Loucy (cell line): ENCODE measurements around the gene PXT1.
"Not testable (repeated sequence)": the region's sequence is repeated elsewhere in the genome, so short reads cannot be mapped to it uniquely, and the experiment has no call there.

Experiments used
- H2AFZ ChIP-seq: fragments of 200-600 bp; sonication (generic); 2 replicates; pipeline ENCODE4 v1.6.0; 2016; ENCODE audit warnings: antibody characterized with exemption, mild to moderate bottlenecking, low read length, moderate library complexity
- H3F3A ChIP-seq: fragments of 200-600 bp; 2 replicates; pipeline ENCODE4 v1.6.0; 2016; ENCODE audit warnings: antibody characterized with exemption, low read depth, mild to moderate bottlenecking
- H3K27me3 ChIP-seq: fragments of 200-600 bp; sonication (generic); 2 replicates; pipeline ENCODE4 v1.6.1; 2014; ENCODE audit warnings: low read length, mild to moderate bottlenecking; ENCODE audit not compliant: insufficient read depth, poor library complexity, severe bottlenecking
- H3K36me3 ChIP-seq: fragments of 200-600 bp; sonication (generic); 2 replicates; pipeline ENCODE4 v1.6.1; 2016; ENCODE audit warnings: low read length; ENCODE audit not compliant: insufficient read depth
- H3K4me1 ChIP-seq: fragments of 200-600 bp; sonication (generic); 2 replicates; pipeline ENCODE4 v1.5.1; 2014; ENCODE audit warnings: low read length, mild to moderate bottlenecking; ENCODE audit not compliant: insufficient read depth, poor library complexity, severe bottlenecking
- H3K4me2 ChIP-seq: fragments of 200-600 bp; sonication (generic); 2 replicates; pipeline ENCODE4 v1.6.0; 2014; ENCODE audit warnings: antibody characterized with exemption, low read length, low read depth, mild to moderate bottlenecking; ENCODE audit not compliant: poor library complexity, severe bottlenecking
- H3K4me3 ChIP-seq: fragments of 200-600 bp; sonication (generic); 2 replicates; pipeline ENCODE4 v1.5.1; 2014; ENCODE audit warnings: low read length, mild to moderate bottlenecking, mixed read lengths; ENCODE audit not compliant: poor library complexity, severe bottlenecking
- H3K79me2 ChIP-seq: fragments of 200-600 bp; sonication (generic); 2 replicates; pipeline ENCODE4 v1.6.1; 2014; ENCODE audit warnings: low read length; ENCODE audit not compliant: insufficient read depth
- H3K9ac ChIP-seq: fragments of 200-600 bp; sonication (generic); 2 replicates; pipeline ENCODE4 v1.6.0; 2014; ENCODE audit warnings: mild to moderate bottlenecking, low read depth, low read length, moderate library complexity; ENCODE audit not compliant: poor library complexity, severe bottlenecking
- H3K9me2 ChIP-seq: fragments of 200-600 bp; sonication (generic); replicated peaks from 2 replicates; pipeline ENCODE4 v1.6.1; 2016; ENCODE audit warnings: low read depth, low read length, mixed read lengths
- H3K9me3 ChIP-seq: fragments of 200-600 bp; sonication (generic); 2 replicates; pipeline ENCODE4 v1.6.1; 2014; ENCODE audit warnings: mild to moderate bottlenecking, antibody characterized with exemption, low read length, low read depth; ENCODE audit not compliant: insufficient read depth
- H4K20me1 ChIP-seq: fragments of 200-600 bp; sonication (generic); 2 replicates; pipeline ENCODE4 v1.6.0; 2014; ENCODE audit warnings: antibody characterized with exemption, low read length, mild to moderate bottlenecking; ENCODE audit not compliant: insufficient read depth, poor library complexity, severe bottlenecking
- EZH2phosphoT487 ChIP-seq: fragments of 200-600 bp; IDR thresholded peaks from 2 replicates; pipeline ENCODE4 v1.6.1; 2018; ENCODE audit warnings: antibody characterized with exemption, mild to moderate bottlenecking, moderate library complexity, borderline replicate concordance
- TF ChIP-seq, protein P1 (sequence below): fragments of 200-600 bp; sonication (generic); conservative IDR thresholded peaks from 2 replicates; pipeline ENCODE4 v1.5.1; 2014; ENCODE audit warnings: mild to moderate bottlenecking, antibody characterized with exemption, low read length

Gene PXT1

DNA sequence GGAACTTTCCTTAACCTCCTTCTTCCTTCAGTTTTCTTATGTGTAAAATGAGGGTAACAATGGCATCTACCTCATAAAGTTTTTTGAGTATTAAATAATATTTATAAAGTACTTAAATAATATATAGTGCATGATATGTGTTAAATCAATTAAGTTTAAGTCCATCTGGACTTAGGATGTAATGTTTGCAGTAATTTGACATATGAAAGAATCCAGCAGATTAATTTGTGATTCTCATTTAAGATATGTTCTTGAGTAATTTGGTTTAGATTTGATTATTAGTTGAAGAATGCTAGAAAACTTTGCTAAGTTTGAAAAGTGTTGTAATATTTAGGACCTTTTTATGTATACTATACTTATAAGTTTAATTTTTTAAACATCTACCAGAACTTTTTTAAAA, 18.3 kb upstream of the PXT1 start:
- H3K4me2 ChIP-seq = no peak overlapping the region
- TF ChIP-seq EZH2phosphoT487 = no peak
- TF ChIP-seq, protein P1, sequence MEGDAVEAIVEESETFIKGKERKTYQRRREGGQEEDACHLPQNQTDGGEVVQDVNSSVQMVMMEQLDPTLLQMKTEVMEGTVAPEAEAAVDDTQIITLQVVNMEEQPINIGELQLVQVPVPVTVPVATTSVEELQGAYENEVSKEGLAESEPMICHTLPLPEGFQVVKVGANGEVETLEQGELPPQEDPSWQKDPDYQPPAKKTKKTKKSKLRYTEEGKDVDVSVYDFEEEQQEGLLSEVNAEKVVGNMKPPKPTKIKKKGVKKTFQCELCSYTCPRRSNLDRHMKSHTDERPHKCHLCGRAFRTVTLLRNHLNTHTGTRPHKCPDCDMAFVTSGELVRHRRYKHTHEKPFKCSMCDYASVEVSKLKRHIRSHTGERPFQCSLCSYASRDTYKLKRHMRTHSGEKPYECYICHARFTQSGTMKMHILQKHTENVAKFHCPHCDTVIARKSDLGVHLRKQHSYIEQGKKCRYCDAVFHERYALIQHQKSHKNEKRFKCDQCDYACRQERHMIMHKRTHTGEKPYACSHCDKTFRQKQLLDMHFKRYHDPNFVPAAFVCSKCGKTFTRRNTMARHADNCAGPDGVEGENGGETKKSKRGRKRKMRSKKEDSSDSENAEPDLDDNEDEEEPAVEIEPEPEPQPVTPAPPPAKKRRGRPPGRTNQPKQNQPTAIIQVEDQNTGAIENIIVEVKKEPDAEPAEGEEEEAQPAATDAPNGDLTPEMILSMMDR = no peak
- H3K4me3 ChIP-seq = no peak overlapping the region
- H3K79me2 ChIP-seq = peaks cover 90% of the 10 kb centered on the region
- H4K20me1 ChIP-seq = peaks cover 39% of the 10 kb centered on the region
- H3K27me3 ChIP-seq = no peaks in the 10 kb centered on the region
- H2AFZ ChIP-seq = no peak overlapping the region
- no peaks in the 10 kb centered on the region for H3F3A ChIP-seq
- no peaks in the 10 kb centered on the region for H3K9me2 ChIP-seq
- no peak overlapping the region for H3K9ac ChIP-seq
- H3K4me1 ChIP-seq = no peaks in the 10 kb centered on the region
- H3K36me3 ChIP-seq = no peaks in the 10 kb centered on the region
- H3K9me3 ChIP-seq = no peaks in the 10 kb centered on the region

GRCh38 chr6:36459501-36459900, 16.8 kb upstream of the PXT1 start:
- Histone ChIP-seq H3K36me3 (no peaks in the 10 kb centered on the region), H3K9me3 (no peaks in the 10 kb centered on the region), H3F3A (no peaks in the 10 kb centered on the region), H4K20me1 (peaks cover 32% of the 10 kb centered on the region), H3K27me3 (no peaks in the 10 kb centered on the region), H3K9me2 (no peaks in the 10 kb centered on the region), H3K4me2 (no peak overlapping the region), H3K9ac (no peak overlapping the region), H2AFZ (no peak overlapping the region), H3K79me2 (peaks cover 93% of the 10 kb centered on the region), H3K4me1 (no peaks in the 10 kb centered on the region), H3K4me3 (no peak overlapping the region)
- TF ChIP-seq, protein P1 = no peak
- TF ChIP-seq EZH2phosphoT487 = no peak

DNA sequence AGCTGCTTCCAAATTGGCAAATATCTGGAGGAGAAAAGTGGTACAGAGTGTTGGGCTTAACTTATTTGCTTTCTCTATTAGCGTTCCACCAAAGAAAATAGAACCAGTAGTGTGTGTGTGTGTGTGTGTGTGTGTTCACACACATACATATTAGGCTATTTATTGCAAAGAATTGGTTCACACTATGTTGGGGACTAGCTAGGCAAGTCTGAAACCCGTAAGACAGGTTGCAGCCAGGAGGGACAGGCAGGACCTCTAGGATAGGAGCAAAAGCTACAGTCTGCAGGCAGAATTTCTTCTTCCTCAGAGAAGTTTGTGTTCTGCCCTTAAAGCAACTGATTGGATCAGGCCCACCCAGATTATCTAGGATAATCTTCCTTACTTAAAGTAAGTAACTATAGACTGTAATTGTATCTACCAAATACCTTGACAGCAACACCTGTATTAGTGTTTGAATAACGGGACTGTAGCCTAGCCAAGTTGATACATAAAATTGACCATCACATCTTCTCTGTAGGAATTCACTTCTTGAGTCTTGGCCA, 12.9 kb upstream of the PXT1 start:
- no peak overlapping the region for H3K4me3 ChIP-seq
- peaks cover 18% of the 10 kb centered on the region for H4K20me1 ChIP-seq
- H3K27me3 ChIP-seq = no peaks in the 10 kb centered on the region

DNA sequence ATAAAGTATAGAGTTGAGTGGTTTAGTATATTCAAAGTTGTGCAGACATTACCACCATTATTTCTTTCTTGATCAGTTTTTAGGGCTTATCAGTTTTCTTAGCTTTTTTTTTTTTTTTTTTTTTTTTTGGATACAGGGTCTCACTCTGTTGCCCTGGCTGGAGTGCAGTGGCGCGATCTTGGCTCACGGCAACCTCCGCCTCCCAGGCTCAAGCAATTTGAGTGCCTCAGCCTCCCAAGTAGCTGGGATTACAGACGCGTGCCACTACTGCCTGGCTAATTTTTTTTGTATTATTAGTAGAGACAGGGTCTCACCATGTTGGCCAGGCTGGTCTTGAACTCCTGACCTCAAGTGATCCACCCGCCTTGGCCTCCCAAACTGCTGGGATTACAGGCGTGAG, 10.2 kb upstream of the PXT1 start:
- not testable (repeated sequence) for H3K9ac ChIP-seq, H3K4me2 ChIP-seq, H3K9me2 ChIP-seq, H3K36me3 ChIP-seq, H3K4me1 ChIP-seq, H3K27me3 ChIP-seq, H3K9me3 ChIP-seq, H2AFZ ChIP-seq, H3F3A ChIP-seq, H3K4me3 ChIP-seq
- Histone ChIP-seq H4K20me1 (peaks cover 14% of the 10 kb centered on the region), H3K79me2 (peaks cover 97% of the 10 kb centered on the region)

More for the DNA sequence above, 12.9 kb upstream of the PXT1 start:
- Histone ChIP-seq H3F3A (no peaks in the 10 kb centered on the region), H3K4me2 (no peak overlapping the region), H3K9me3 (no peaks in the 10 kb centered on the region), H3K79me2 (peaks cover 98% of the 10 kb centered on the region), H3K4me1 (no peaks in the 10 kb centered on the region), H2AFZ (no peak overlapping the region), H3K36me3 (no peaks in the 10 kb centered on the region), H3K9me2 (no peaks in the 10 kb centered on the region), H3K9ac (no peak overlapping the region)
- no peak for TF ChIP-seq EZH2phosphoT487
- TF ChIP-seq, protein P1 = no peak

DNA sequence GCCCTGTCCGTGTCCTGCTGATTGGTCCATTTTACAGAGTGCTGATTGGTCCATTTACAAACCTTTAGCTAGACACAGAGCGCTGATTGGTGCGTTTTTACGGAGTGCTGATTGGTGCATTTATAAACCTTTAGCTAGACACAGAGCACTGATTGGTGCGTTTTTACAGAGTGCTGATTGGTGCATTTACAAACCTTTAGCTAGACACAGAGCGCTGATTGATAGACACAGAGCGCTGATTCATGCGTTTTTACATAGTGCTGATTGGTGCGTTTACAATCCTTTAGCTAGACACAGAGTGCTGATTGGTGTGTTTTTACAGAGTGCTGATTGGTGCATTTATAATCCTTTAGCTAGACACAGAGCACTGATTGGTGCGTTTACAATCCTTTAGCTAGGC, 6.5 kb upstream of the PXT1 start:
- not testable (repeated sequence) for H3K36me3 ChIP-seq

More for the DNA sequence above, 6.5 kb upstream of the PXT1 start:
- peaks cover 97% of the 10 kb centered on the region for H3K79me2 ChIP-seq
- H3K9ac ChIP-seq, H3F3A ChIP-seq, H3K9me2 ChIP-seq, H3K4me2 ChIP-seq, H3K4me3 ChIP-seq, H3K27me3 ChIP-seq, H3K9me3 ChIP-seq, H2AFZ ChIP-seq: not testable (repeated sequence)
- peaks cover 26% of the 10 kb centered on the region for H4K20me1 ChIP-seq
- H3K4me1 ChIP-seq = peaks cover 26% of the 10 kb centered on the region
